ENCODE results near the gene STAC.

DNA sequence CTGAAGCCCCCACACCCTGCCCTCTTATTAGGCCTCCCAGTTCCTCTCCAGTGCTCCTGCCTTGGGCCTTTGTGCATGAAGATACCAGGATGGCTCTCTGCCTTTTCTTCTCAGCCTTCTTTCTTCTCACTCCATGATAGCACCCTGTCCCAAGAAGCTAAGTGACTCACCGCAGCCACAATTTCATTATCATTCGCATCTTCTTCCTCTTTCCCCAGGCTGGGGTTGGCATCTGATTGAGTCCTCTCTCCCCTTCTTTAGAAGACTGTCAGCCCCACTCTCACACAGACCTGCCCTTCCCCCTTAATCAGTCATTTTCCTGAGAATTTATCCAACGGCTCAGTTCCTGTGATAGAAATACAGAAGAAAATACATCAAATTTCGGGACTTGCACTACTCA, 102.0 kb downstream of the STAC start:
- TF ChIP-seq, protein P1, sequence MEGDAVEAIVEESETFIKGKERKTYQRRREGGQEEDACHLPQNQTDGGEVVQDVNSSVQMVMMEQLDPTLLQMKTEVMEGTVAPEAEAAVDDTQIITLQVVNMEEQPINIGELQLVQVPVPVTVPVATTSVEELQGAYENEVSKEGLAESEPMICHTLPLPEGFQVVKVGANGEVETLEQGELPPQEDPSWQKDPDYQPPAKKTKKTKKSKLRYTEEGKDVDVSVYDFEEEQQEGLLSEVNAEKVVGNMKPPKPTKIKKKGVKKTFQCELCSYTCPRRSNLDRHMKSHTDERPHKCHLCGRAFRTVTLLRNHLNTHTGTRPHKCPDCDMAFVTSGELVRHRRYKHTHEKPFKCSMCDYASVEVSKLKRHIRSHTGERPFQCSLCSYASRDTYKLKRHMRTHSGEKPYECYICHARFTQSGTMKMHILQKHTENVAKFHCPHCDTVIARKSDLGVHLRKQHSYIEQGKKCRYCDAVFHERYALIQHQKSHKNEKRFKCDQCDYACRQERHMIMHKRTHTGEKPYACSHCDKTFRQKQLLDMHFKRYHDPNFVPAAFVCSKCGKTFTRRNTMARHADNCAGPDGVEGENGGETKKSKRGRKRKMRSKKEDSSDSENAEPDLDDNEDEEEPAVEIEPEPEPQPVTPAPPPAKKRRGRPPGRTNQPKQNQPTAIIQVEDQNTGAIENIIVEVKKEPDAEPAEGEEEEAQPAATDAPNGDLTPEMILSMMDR (IDR thresholded peaks at IDR 0.05 in 4 of 5, conservative IDR thresholded peaks at IDR 0.05 in 1 of 5) = no peak
- no peak for TF ChIP-seq POLR2A (IDR thresholded peaks at IDR 0.05)

Measured in gastrocnemius medialis (tissue), 4 donors.